Liver (tissue), 9 donors: ENCODE measurements around the gene RBKS. TPM values are rescaled to one million over a fixed set of nuclear protein-coding genes. Genes with fewer than 3 reads are reported as not detected.

ENCODE experiments used
- DNase-seq: peaks from one replicate; pipeline ENCODE4 v3.0.0-alpha.2; 2017; ENCODE audit warnings: low spot score
- H3K27ac ChIP-seq, 2 donors: one replicate each; pipeline ENCODE4 v1.7.0; 2013; ENCODE audit warnings: inconsistent platforms in 2 of 2, low read length in 2 of 2, control low read depth in 1 of 2, low read depth in 1 of 2, mild to moderate bottlenecking in 1 of 2
- H3K27me3 ChIP-seq, 4 donors: one replicate each; pipeline versions ENCODE4 v1.6.1 to v1.7.0; 2013; ENCODE audit warnings: low read length in 3 of 4, inconsistent platforms in 1 of 4, mild to moderate bottlenecking in 1 of 4, moderate library complexity in 1 of 4; ENCODE audit not compliant: control insufficient read depth in 4 of 4, insufficient read depth in 4 of 4
- H3K36me3 ChIP-seq, 4 donors: one replicate each; pipeline versions ENCODE4 v1.6.1 to v1.7.0; 2013; ENCODE audit warnings: low read length in 3 of 4, mild to moderate bottlenecking in 3 of 4, low read depth in 1 of 4, moderate library complexity in 1 of 4; ENCODE audit not compliant: control insufficient read depth in 4 of 4, insufficient read depth in 3 of 4
- H3K4me1 ChIP-seq, 4 donors: one replicate each; pipeline versions ENCODE4 v1.6.1 to v1.7.0; 2013; ENCODE audit warnings: low read length in 3 of 4, mild to moderate bottlenecking in 3 of 4, moderate library complexity in 1 of 4; ENCODE audit not compliant: control insufficient read depth in 4 of 4, insufficient read depth in 4 of 4
- H3K4me3 ChIP-seq, 3 donors: one replicate each; pipeline versions ENCODE4 v1.6.1 to v1.7.0; 2013; ENCODE audit warnings: low read length in 3 of 3, control low read depth in 1 of 3, low read depth in 1 of 3, mild to moderate bottlenecking in 1 of 3
- H3K9ac ChIP-seq, 2 donors: one replicate each; pipeline ENCODE4 v1.7.0; 2013; ENCODE audit warnings: low read length in 2 of 2, mild to moderate bottlenecking in 2 of 2, moderate library complexity in 2 of 2, control low read depth in 1 of 2, low read depth in 1 of 2
- H3K9me3 ChIP-seq, 4 donors: one replicate each; pipeline versions ENCODE4 v1.6.1 to v1.7.0; 2013; ENCODE audit warnings: low read length in 3 of 4; ENCODE audit not compliant: control insufficient read depth in 4 of 4
- ATF3 ChIP-seq: IDR thresholded peaks from 2 replicates; pipeline ENCODE4 v1.6.1; 2016; ENCODE audit warnings: antibody characterized with exemption
- CTCF ChIP-seq: fragments of 150-350 bp; IDR thresholded peaks from 2 replicates; pipeline ENCODE4 v1.5.1; 2017; ENCODE audit warnings: improper control_type of control experiment, low read depth, low read length; ENCODE audit not compliant: missing input control
- EGR1 ChIP-seq, 2 donors: IDR thresholded peaks; 2 replicates each; pipeline ENCODE4 v1.6.1; 2016 to 2018; ENCODE audit warnings: antibody characterized with exemption in 2 of 2, low read depth in 2 of 2
- FOXA1 ChIP-seq: IDR thresholded peaks from 2 replicates; pipeline ENCODE4 v1.6.1; 2016; ENCODE audit warnings: antibody characterized with exemption
- FOXA2 ChIP-seq: IDR thresholded peaks from 2 replicates; pipeline ENCODE4 v1.6.1; 2016; ENCODE audit warnings: antibody characterized with exemption
- GABPA ChIP-seq, 2 donors: IDR thresholded peaks in 1 of 2; conservative IDR thresholded peaks in 1 of 2; 2 replicates each; pipeline ENCODE4 v1.6.1; 2016; ENCODE audit warnings: antibody characterized with exemption in 2 of 2, mild to moderate bottlenecking in 1 of 2, moderate library complexity in 1 of 2
- HNF4A ChIP-seq, 2 donors: conservative IDR thresholded peaks; 2 replicates each; pipeline ENCODE4 v1.6.1; 2016; ENCODE audit warnings: antibody characterized with exemption in 2 of 2, mild to moderate bottlenecking in 2 of 2
- HNF4G ChIP-seq: IDR thresholded peaks from 2 replicates; pipeline ENCODE4 v1.6.1; 2016; ENCODE audit warnings: antibody characterized with exemption
- JUND ChIP-seq, 2 donors: IDR thresholded peaks; 2 replicates each; pipeline ENCODE4 v1.6.1; 2016; ENCODE audit warnings: antibody characterized with exemption in 2 of 2
- NR2F2 ChIP-seq: IDR thresholded peaks from 2 replicates; pipeline ENCODE4 v1.6.1; 2016; ENCODE audit warnings: antibody characterized with exemption
- RAD21 ChIP-seq, 2 donors: IDR thresholded peaks; 2 replicates each; pipeline ENCODE4 v1.6.1; 2016; ENCODE audit warnings: antibody characterized with exemption in 2 of 2, mild to moderate bottlenecking in 2 of 2
- REST ChIP-seq: IDR thresholded peaks from 2 replicates; pipeline ENCODE4 v1.6.1; 2016; ENCODE audit warnings: antibody characterized with exemption, mild to moderate bottlenecking
- RXRA ChIP-seq, 2 donors: IDR thresholded peaks; 2 replicates each; pipeline ENCODE4 v1.6.1; 2017 to 2018; ENCODE audit warnings: antibody characterized with exemption in 2 of 2, mild to moderate bottlenecking in 1 of 2
- SP1 ChIP-seq: IDR thresholded peaks from 2 replicates; pipeline ENCODE4 v1.6.1; 2018; ENCODE audit warnings: antibody characterized with exemption, mild to moderate bottlenecking
- TAF1 ChIP-seq: conservative IDR thresholded peaks from 2 replicates; pipeline ENCODE4 v1.6.1; 2016; ENCODE audit warnings: antibody characterized with exemption, mild to moderate bottlenecking
- YY1 ChIP-seq: IDR thresholded peaks from 2 replicates; pipeline ENCODE4 v1.6.1; 2016; ENCODE audit warnings: antibody characterized with exemption, mild to moderate bottlenecking
- ZBTB33 ChIP-seq: IDR thresholded peaks from 2 replicates; pipeline ENCODE4 v1.6.1; 2016; ENCODE audit warnings: antibody characterized with exemption
- WGBS: extraction: QIAGEN DNeasy Blood & Tissue Kit; methylation state at CpG from one replicate; pipeline ENCODE4 v1.1.7; 2013; 5-methylcytosine and 5-hydroxymethylcytosine counted together
- polyA plus RNA-seq, 2 donors: library from polyadenylated mRNA; stranded (reverse) in 1 of 2; unstranded in 1 of 2; fragments of 200-250 nt in 1 of 2; fragments of >200 nt in 1 of 2; fragmentation: Nextera tagmentation in 1 of 2; extraction: Ambion mirVana in 1 of 2; gene quantifications; one replicate each; pipeline versions ENCODE4 v1.2.1 to v1.2.3, GENCODE V29; 2013 to 2015
- total RNA-seq, 2 donors: library from RNA; depleted of rRNA; stranded (reverse); fragments of >200 nt; gene quantifications; one replicate each; pipeline ENCODE4 v1.2.3, GENCODE V29; 2014
- donor health status: healthy.
- donor health status: healthy.
- donor health status: healthy.
- donor health status: healthy.
- donor health status: healthy.

RBKS gene
- total and polyA plus RNA-seq, 4 donors: 6.3 to 18.8 (median 15.2) TPM

- no peak overlapping the region for H3K27ac ChIP-seq
- no peaks in the 10 kb centered on the region for H3K9me3 ChIP-seq
- H3K9ac ChIP-seq: no peak overlapping the region
- H3K4me1 ChIP-seq: peaks cover 0 to 6% (median 4%) of the 10 kb centered on the region in 4 donors
- H3K36me3 ChIP-seq: peaks cover 0 to 2% (median under 1%) of the 10 kb centered on the region in 4 donors
- no peak overlapping the region for H3K4me3 ChIP-seq
- H3K27me3 ChIP-seq: no peaks in the 10 kb centered on the region
- WGBS: 100% methylated on average over 1 of the region's 1 CpG
- no peak for DNase-seq
- no peak for TF ChIP-seq RAD21 (IDR thresholded peaks at IDR 0.05)
- TF ChIP-seq ZBTB33: no peak
- TF ChIP-seq TAF1: no peak
- no peak for TF ChIP-seq REST
- TF ChIP-seq FOXA2: no peak
- no peak for TF ChIP-seq NR2F2
- TF ChIP-seq GABPA (IDR thresholded peaks at IDR 0.05 in 1 of 2, conservative IDR thresholded peaks at IDR 0.05 in 1 of 2): no peak
- no peak for TF ChIP-seq RXRA (IDR thresholded peaks at IDR 0.05)
Measured at GRCh38 chr2:27852691-27853090, 37.5 kb downstream of the RBKS start.

GRCh38 chr2:27849558-27850205 is 40.5 kb downstream of the RBKS start:
- H3K4me3 ChIP-seq: no peak overlapping the region
- WGBS: 92% methylated on average over 3 of the region's 3 CpGs
- H3K9ac ChIP-seq: no peak overlapping the region
- DNase-seq: no peak
- no peaks in the 10 kb centered on the region for H3K27me3 ChIP-seq
- H3K36me3 ChIP-seq: peaks cover 0 to 14% (median 2%) of the 10 kb centered on the region in 4 donors
- TF ChIP-seq RAD21 (IDR thresholded peaks at IDR 0.05): no peak
- TF ChIP-seq FOXA1: no peak
- no peak for TF ChIP-seq GABPA (IDR thresholded peaks at IDR 0.05 in 1 of 2, conservative IDR thresholded peaks at IDR 0.05 in 1 of 2)
- TF ChIP-seq SP1: no peak
- TF ChIP-seq JUND (IDR thresholded peaks at IDR 0.05): no peak
- TF ChIP-seq YY1: no peak
- TF ChIP-seq REST: no peak
- TF ChIP-seq HNF4A (conservative IDR thresholded peaks at IDR 0.05): no peak
- no peak for TF ChIP-seq FOXA2
- TF ChIP-seq EGR1 (IDR thresholded peaks at IDR 0.05; ENCODE audit: low read depth in 2 of 2): no peak
- no peak for TF ChIP-seq ZBTB33
- TF ChIP-seq CTCF: no peak
- TF ChIP-seq ATF3: no peak
- no peak for TF ChIP-seq HNF4G
- no peak for TF ChIP-seq RXRA (IDR thresholded peaks at IDR 0.05)
- no peak overlapping the region for H3K27ac ChIP-seq
- H3K4me1 ChIP-seq: peaks cover 0 to 6% (median 4%) of the 10 kb centered on the region in 4 donors
- H3K9me3 ChIP-seq: no peaks in the 10 kb centered on the region
